ENCODE measurements around the gene AFAP1. TPM values are rescaled to one million over a fixed set of nuclear protein-coding genes. Genes with fewer than 3 reads are reported as not detected.

AFAP1 gene
- total RNA-seq, 4 donors from 2014 or later: 8.2 to 55.0 (median 28.9) TPM

- intact Hi-C loops (cut with DNase I; ENCODE audit: low total_unique reads): no loop called here
- peak; percentile 69 to 79 for DNase-seq
- H3K4me1 ChIP-seq: peaks cover 14% of the 10 kb centered on the region in 2 donors
- peak overlapping the region; percentile 87 to 98 for H3K27ac ChIP-seq
- TF ChIP-seq, protein P1, sequence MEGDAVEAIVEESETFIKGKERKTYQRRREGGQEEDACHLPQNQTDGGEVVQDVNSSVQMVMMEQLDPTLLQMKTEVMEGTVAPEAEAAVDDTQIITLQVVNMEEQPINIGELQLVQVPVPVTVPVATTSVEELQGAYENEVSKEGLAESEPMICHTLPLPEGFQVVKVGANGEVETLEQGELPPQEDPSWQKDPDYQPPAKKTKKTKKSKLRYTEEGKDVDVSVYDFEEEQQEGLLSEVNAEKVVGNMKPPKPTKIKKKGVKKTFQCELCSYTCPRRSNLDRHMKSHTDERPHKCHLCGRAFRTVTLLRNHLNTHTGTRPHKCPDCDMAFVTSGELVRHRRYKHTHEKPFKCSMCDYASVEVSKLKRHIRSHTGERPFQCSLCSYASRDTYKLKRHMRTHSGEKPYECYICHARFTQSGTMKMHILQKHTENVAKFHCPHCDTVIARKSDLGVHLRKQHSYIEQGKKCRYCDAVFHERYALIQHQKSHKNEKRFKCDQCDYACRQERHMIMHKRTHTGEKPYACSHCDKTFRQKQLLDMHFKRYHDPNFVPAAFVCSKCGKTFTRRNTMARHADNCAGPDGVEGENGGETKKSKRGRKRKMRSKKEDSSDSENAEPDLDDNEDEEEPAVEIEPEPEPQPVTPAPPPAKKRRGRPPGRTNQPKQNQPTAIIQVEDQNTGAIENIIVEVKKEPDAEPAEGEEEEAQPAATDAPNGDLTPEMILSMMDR (IDR thresholded peaks at IDR 0.05): no peak
- no peak for TF ChIP-seq POLR2A (IDR thresholded peaks at IDR 0.05)
- H3K36me3 ChIP-seq: no peaks in the 10 kb centered on the region
- H3K4me3 ChIP-seq: no peak overlapping the region
- H3K9me3 ChIP-seq: no peaks in the 10 kb centered on the region
- no peaks in the 10 kb centered on the region for H3K27me3 ChIP-seq
These were observed 16.7 kb upstream of the AFAP1 start for GRCh38 chr4:7956270-7956808.

DNA sequence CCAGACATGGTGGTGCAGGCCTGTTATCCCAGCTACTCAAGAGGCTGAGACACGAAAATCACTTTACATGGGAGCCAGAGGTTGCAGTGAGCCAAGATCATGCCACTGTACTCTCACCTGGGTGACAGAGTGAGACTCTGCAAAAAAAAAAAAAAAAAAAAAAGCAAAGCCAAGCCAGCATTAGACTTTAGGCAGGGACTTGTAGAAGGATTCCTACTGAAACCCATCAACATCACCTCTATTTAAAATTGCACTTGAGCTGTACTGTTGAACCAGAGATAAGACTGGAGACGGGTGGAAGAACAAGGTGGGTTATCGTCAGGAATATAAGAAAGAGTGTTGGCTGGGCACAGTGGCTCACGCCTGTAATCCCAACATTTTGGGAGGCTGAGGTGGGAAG is 15.7 kb upstream of the AFAP1 start:
- Histone ChIP-seq H3K36me3 (no peaks in the 10 kb centered on the region), H3K27ac (peak overlapping the region; percentile 87 to 98), H3K4me3 (no peak overlapping the region), H3K9me3 (no peaks in the 10 kb centered on the region), H3K4me1 (peaks cover 11% of the 10 kb centered on the region in 2 donors), H3K27me3 (no peaks in the 10 kb centered on the region)
- TF ChIP-seq POLR2A (IDR thresholded peaks at IDR 0.05): no peak
- TF ChIP-seq, protein P1 (IDR thresholded peaks at IDR 0.05): no peak
- intact Hi-C loops (cut with DNase I; ENCODE audit: low total_unique reads): no loop called here
- DNase-seq: no peak

DNA sequence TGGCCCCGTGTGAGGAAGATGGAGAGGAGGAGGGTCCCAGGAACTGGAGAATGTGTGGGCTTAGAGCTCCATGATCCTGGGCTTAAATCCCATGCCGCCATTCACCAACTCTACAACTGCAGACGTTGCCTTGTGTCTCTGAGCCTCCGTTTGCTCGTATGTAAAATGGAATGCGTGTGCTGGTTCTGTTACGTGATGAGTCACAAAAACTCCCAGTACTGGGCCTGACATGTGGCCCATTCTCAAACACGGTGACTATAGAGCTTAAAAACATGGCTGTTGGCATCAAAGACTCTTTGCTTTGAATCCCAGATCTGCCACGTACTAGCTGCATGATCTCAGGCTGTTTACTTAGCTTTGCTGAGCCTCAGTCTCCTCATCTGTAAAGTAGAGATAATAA is 13.0 kb upstream of the AFAP1 start:
- no peak for DNase-seq
- Histone ChIP-seq H3K36me3 (no peaks in the 10 kb centered on the region), H3K9me3 (no peaks in the 10 kb centered on the region), H3K4me1 (peaks cover 5% of the 10 kb centered on the region in 2 donors), H3K4me3 (no peak overlapping the region), H3K27ac (no peak overlapping the region), H3K27me3 (no peaks in the 10 kb centered on the region)
- TF ChIP-seq POLR2A (IDR thresholded peaks at IDR 0.05): no peak
- TF ChIP-seq, protein P1 (IDR thresholded peaks at IDR 0.05): no peak
- intact Hi-C loops (cut with DNase I; ENCODE audit: low total_unique reads): no loop called here

- TF ChIP-seq, protein P1 (IDR thresholded peaks at IDR 0.05): no peak
- TF ChIP-seq POLR2A (IDR thresholded peaks at IDR 0.05): no peak
- Histone ChIP-seq H3K4me3 (no peak overlapping the region), H3K36me3 (no peaks in the 10 kb centered on the region), H3K27ac (no peak overlapping the region), H3K4me1 (no peaks in the 10 kb centered on the region), H3K27me3 (no peaks in the 10 kb centered on the region), H3K9me3 (no peaks in the 10 kb centered on the region)
- no peak for DNase-seq
- intact Hi-C loops (cut with DNase I; ENCODE audit: low total_unique reads): no loop called here
These were observed 10.8 kb upstream of the AFAP1 start for GRCh38 chr4:7950301-7951092.

GRCh38 chr4:7949759-7950158 is 10.1 kb upstream of the AFAP1 start:
- intact Hi-C loops (cut with DNase I; ENCODE audit: low total_unique reads): no loop called here
- Histone ChIP-seq H3K4me1 (no peaks in the 10 kb centered on the region), H3K27ac (peak overlapping the region in 1 of 2 donors; percentile 36), H3K4me3 (no peak overlapping the region), H3K36me3 (no peaks in the 10 kb centered on the region), H3K9me3 (no peaks in the 10 kb centered on the region), H3K27me3 (no peaks in the 10 kb centered on the region)
- no peak for DNase-seq
- TF ChIP-seq POLR2A (IDR thresholded peaks at IDR 0.05): no peak
- TF ChIP-seq, protein P1 (IDR thresholded peaks at IDR 0.05): no peak

All from uterus (tissue), 4 donors.